ENCODE data around the gene PI16.

The PI16 gene

GRCh38 chr6:36908747-36909146 is 45.8 kb upstream of the PI16 start:
- no CpG with 5 or more reads among the region's 2 CpGs for WGBS (ENCODE audit: extremely low coverage, insufficient coverage, insufficient read length)

GRCh38 chr6:36912030-36912454 is 42.5 kb upstream of the PI16 start:
- Histone ChIP-seq H3K36me3 (ENCODE audit: control insufficient read depth in 1 of 2, insufficient read depth in 2 of 2, low read length in 2 of 2) (peaks cover 11 to 16% of the 10 kb centered on the region in 2 experiments), H3K18ac (ENCODE audit: low read length) (no peak overlapping the region), H3K4me3 (ENCODE audit: low read depth, low read length) (no peak overlapping the region), H3K4me2 (ENCODE audit: low read length) (no peak overlapping the region), H3K79me1 (ENCODE audit: low read length) (no peaks in the 10 kb centered on the region), H2AK5ac (ENCODE audit: low read length) (no peak overlapping the region), H4K12ac (ENCODE audit: low read depth, low read length) (no peak overlapping the region), H3K23ac (ENCODE audit: low read length) (no peak overlapping the region), H3K79me2 (ENCODE audit: control insufficient read depth, insufficient read depth, low read length, poor library complexity) (no peaks in the 10 kb centered on the region), H4K8ac (ENCODE audit: low read depth, low read length) (no peak overlapping the region), H3K14ac (ENCODE audit: low read length) (no peak overlapping the region), H3K9me3 (ENCODE audit: insufficient read depth, low read depth, low read length) (no peaks in the 10 kb centered on the region), H2BK120ac (ENCODE audit: insufficient read depth, low read length, poor library complexity) (no peak overlapping the region), H2BK5ac (ENCODE audit: low read depth, low read length, poor library complexity) (no peak overlapping the region), H3K27ac (ENCODE audit: low read depth, low read length) (no peak overlapping the region), H3K27me3 (ENCODE audit: insufficient read depth, low read length) (no peaks in the 10 kb centered on the region), H4K91ac (ENCODE audit: low read depth, low read length) (no peak overlapping the region), H3K4ac (ENCODE audit: low read depth, low read length) (no peak overlapping the region), H2AFZ (ENCODE audit: insufficient read depth, low read length, poor library complexity) (no peak overlapping the region), H3K4me1 (ENCODE audit: control insufficient read depth in 1 of 2, insufficient read depth in 2 of 2, low read length in 2 of 2) (peaks cover 0 to 2% of the 10 kb centered on the region in 2 experiments), H2BK12ac (ENCODE audit: low read length) (no peak overlapping the region), H3K9ac (ENCODE audit: low read length) (no peak overlapping the region)
- DNase-seq, result no peak
- WGBS (ENCODE audit: extremely low coverage, insufficient coverage, insufficient read length), result no CpG with 5 or more reads among the region's 4 CpGs

More at GRCh38 chr6:36908747-36909146, 45.8 kb upstream of the PI16 start:
- Histone ChIP-seq H4K91ac (ENCODE audit: low read depth, low read length) (no peak overlapping the region), H3K79me2 (ENCODE audit: control insufficient read depth, insufficient read depth, low read length, poor library complexity) (no peaks in the 10 kb centered on the region), H4K8ac (ENCODE audit: low read depth, low read length) (no peak overlapping the region), H3K14ac (ENCODE audit: low read length) (no peak overlapping the region), H3K4me1 (ENCODE audit: control insufficient read depth in 1 of 2, insufficient read depth in 2 of 2, low read length in 2 of 2) (no peaks in the 10 kb centered on the region), H2AK5ac (ENCODE audit: low read length) (no peak overlapping the region), H2BK12ac (ENCODE audit: low read length) (no peak overlapping the region), H3K4me2 (ENCODE audit: low read length) (no peak overlapping the region), H4K12ac (ENCODE audit: low read depth, low read length) (no peak overlapping the region), H3K18ac (ENCODE audit: low read length) (no peak overlapping the region), H3K4ac (ENCODE audit: low read depth, low read length) (no peak overlapping the region), H3K79me1 (ENCODE audit: low read length) (no peaks in the 10 kb centered on the region), H3K9me3 (ENCODE audit: insufficient read depth, low read depth, low read length) (no peaks in the 10 kb centered on the region), H3K9ac (ENCODE audit: low read length) (no peak overlapping the region), H2AFZ (ENCODE audit: insufficient read depth, low read length, poor library complexity) (no peak overlapping the region), H2BK120ac (ENCODE audit: insufficient read depth, low read length, poor library complexity) (no peak overlapping the region), H3K23ac (ENCODE audit: low read length) (no peak overlapping the region), H3K27ac (ENCODE audit: low read depth, low read length) (no peak overlapping the region), H3K27me3 (ENCODE audit: insufficient read depth, low read length) (no peaks in the 10 kb centered on the region), H2BK5ac (ENCODE audit: low read depth, low read length, poor library complexity) (no peak overlapping the region), H3K36me3 (ENCODE audit: control insufficient read depth in 1 of 2, insufficient read depth in 2 of 2, low read length in 2 of 2) (peaks cover 5 to 9% of the 10 kb centered on the region in 2 experiments), H3K4me3 (ENCODE audit: low read depth, low read length) (no peak overlapping the region)
- no peak for DNase-seq

DNA sequence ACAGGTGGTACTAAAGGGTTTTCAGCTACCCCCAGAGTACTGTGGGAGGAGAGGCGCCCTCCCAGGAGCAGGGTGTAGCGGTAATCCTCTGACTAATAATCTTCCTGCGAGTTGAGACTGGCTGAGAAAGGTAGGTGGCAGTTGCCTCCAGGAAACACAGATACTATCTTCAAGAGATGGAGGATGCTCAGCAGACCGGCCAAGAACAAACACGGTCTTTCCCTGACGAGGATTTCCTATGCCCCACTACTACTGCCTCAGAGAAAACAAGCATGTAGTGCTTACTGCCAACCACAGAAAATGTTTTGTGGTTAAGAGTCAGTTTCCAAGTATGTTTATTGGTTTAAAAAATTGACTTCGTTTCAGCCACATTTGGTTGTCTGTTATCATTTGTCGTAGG is 42.0 kb upstream of the PI16 start:
- H2AK5ac ChIP-seq (ENCODE audit: low read length), result no peak overlapping the region
- no peaks in the 10 kb centered on the region for H3K27me3 ChIP-seq (ENCODE audit: insufficient read depth, low read length)
- H2BK120ac ChIP-seq (ENCODE audit: insufficient read depth, low read length, poor library complexity), result no peak overlapping the region
- no peak overlapping the region for H3K23ac ChIP-seq (ENCODE audit: low read length)
- H3K9me3 ChIP-seq (ENCODE audit: insufficient read depth, low read depth, low read length), result no peaks in the 10 kb centered on the region
- H2BK5ac ChIP-seq (ENCODE audit: low read depth, low read length, poor library complexity), result no peak overlapping the region
- no peak overlapping the region for H4K12ac ChIP-seq (ENCODE audit: low read depth, low read length)
- peaks cover 0 to 2% of the 10 kb centered on the region in 2 experiments for H3K4me1 ChIP-seq (ENCODE audit: control insufficient read depth in 1 of 2, insufficient read depth in 2 of 2, low read length in 2 of 2)
- no peak overlapping the region for H3K27ac ChIP-seq (ENCODE audit: low read depth, low read length)
- H3K4ac ChIP-seq (ENCODE audit: low read depth, low read length), result no peak overlapping the region
- no peaks in the 10 kb centered on the region for H3K79me1 ChIP-seq (ENCODE audit: low read length)
- peaks cover 13 to 16% of the 10 kb centered on the region in 2 experiments for H3K36me3 ChIP-seq (ENCODE audit: control insufficient read depth in 1 of 2, insufficient read depth in 2 of 2, low read length in 2 of 2)
- H3K9ac ChIP-seq (ENCODE audit: low read length), result no peak overlapping the region
- no peak overlapping the region for H3K4me3 ChIP-seq (ENCODE audit: low read depth, low read length)
- no peak overlapping the region for H3K18ac ChIP-seq (ENCODE audit: low read length)
- no peak overlapping the region for H3K4me2 ChIP-seq (ENCODE audit: low read length)
- H3K79me2 ChIP-seq (ENCODE audit: control insufficient read depth, insufficient read depth, low read length, poor library complexity), result no peaks in the 10 kb centered on the region
- peak in 1 of 2 donors; percentile 17 for DNase-seq
- no peak overlapping the region for H3K14ac ChIP-seq (ENCODE audit: low read length)
- H2BK12ac ChIP-seq (ENCODE audit: low read length), result no peak overlapping the region
- no peak overlapping the region for H4K91ac ChIP-seq (ENCODE audit: low read depth, low read length)
- no peak overlapping the region for H2AFZ ChIP-seq (ENCODE audit: insufficient read depth, low read length, poor library complexity)
- no peak overlapping the region for H4K8ac ChIP-seq (ENCODE audit: low read depth, low read length)
- no CpG with 5 or more reads among the region's 8 CpGs for WGBS (ENCODE audit: extremely low coverage, insufficient coverage, insufficient read length)

- Histone ChIP-seq H3K23ac (ENCODE audit: low read length) (no peak overlapping the region), H3K18ac (ENCODE audit: low read length) (no peak overlapping the region), H3K9ac (ENCODE audit: low read length) (no peak overlapping the region), H4K8ac (ENCODE audit: low read depth, low read length) (no peak overlapping the region), H2AFZ (ENCODE audit: insufficient read depth, low read length, poor library complexity) (no peak overlapping the region), H3K9me3 (ENCODE audit: insufficient read depth, low read depth, low read length) (no peaks in the 10 kb centered on the region), H4K91ac (ENCODE audit: low read depth, low read length) (no peak overlapping the region), H3K36me3 (ENCODE audit: control insufficient read depth in 1 of 2, insufficient read depth in 2 of 2, low read length in 2 of 2) (peaks cover 13 to 19% of the 10 kb centered on the region in 2 experiments), H2AK5ac (ENCODE audit: low read length) (no peak overlapping the region), H3K27me3 (ENCODE audit: insufficient read depth, low read length) (no peaks in the 10 kb centered on the region), H2BK120ac (ENCODE audit: insufficient read depth, low read length, poor library complexity) (no peak overlapping the region), H3K4ac (ENCODE audit: low read depth, low read length) (no peak overlapping the region), H3K14ac (ENCODE audit: low read length) (no peak overlapping the region), H4K12ac (ENCODE audit: low read depth, low read length) (no peak overlapping the region), H3K27ac (ENCODE audit: low read depth, low read length) (no peak overlapping the region), H3K4me1 (ENCODE audit: control insufficient read depth in 1 of 2, insufficient read depth in 2 of 2, low read length in 2 of 2) (peaks cover 0 to 2% of the 10 kb centered on the region in 2 experiments), H3K4me3 (ENCODE audit: low read depth, low read length) (no peak overlapping the region), H2BK5ac (ENCODE audit: low read depth, low read length, poor library complexity) (no peak overlapping the region), H3K4me2 (ENCODE audit: low read length) (no peak overlapping the region), H3K79me1 (ENCODE audit: low read length) (no peaks in the 10 kb centered on the region), H2BK12ac (ENCODE audit: low read length) (no peak overlapping the region), H3K79me2 (ENCODE audit: control insufficient read depth, insufficient read depth, low read length, poor library complexity) (no peaks in the 10 kb centered on the region)
- no peak for DNase-seq
- WGBS (ENCODE audit: extremely low coverage, insufficient coverage, insufficient read length), result no CpG with 5 or more reads among the region's 4 CpGs
Measured at GRCh38 chr6:36913082-36913481, 41.5 kb upstream of the PI16 start.
